ENCODE measurements around the gene ATF2.

- TF ChIP-seq, protein P1, sequence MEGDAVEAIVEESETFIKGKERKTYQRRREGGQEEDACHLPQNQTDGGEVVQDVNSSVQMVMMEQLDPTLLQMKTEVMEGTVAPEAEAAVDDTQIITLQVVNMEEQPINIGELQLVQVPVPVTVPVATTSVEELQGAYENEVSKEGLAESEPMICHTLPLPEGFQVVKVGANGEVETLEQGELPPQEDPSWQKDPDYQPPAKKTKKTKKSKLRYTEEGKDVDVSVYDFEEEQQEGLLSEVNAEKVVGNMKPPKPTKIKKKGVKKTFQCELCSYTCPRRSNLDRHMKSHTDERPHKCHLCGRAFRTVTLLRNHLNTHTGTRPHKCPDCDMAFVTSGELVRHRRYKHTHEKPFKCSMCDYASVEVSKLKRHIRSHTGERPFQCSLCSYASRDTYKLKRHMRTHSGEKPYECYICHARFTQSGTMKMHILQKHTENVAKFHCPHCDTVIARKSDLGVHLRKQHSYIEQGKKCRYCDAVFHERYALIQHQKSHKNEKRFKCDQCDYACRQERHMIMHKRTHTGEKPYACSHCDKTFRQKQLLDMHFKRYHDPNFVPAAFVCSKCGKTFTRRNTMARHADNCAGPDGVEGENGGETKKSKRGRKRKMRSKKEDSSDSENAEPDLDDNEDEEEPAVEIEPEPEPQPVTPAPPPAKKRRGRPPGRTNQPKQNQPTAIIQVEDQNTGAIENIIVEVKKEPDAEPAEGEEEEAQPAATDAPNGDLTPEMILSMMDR (IDR thresholded peaks at IDR 0.05; ENCODE audit: poor library complexity): no peak
- TF ChIP-seq EZH2phosphoT487 (IDR thresholded peaks at IDR 0.05; ENCODE audit: low read depth, severe bottlenecking, unreplicated experiment): no peak
- no peak for TF ChIP-seq EZH2 (IDR thresholded peaks at IDR 0.05; ENCODE audit: borderline replicate concordance)
Observed at GRCh38 chr2:175039490-175039889, 128.5 kb downstream of the ATF2 start.
